Measurements from ENCODE around the gene ZNF850. TPM values are rescaled to one million over a fixed set of nuclear protein-coding genes. Genes with fewer than 3 reads are reported as not detected.

The ZNF850 gene
- total and polyA plus RNA-seq, 9 of the 15 experiments (the other 6 are each of a cell fraction or from before 2014, with no cell fraction given) = 1.2 to 13.0 (median 5.9) TPM

DNA sequence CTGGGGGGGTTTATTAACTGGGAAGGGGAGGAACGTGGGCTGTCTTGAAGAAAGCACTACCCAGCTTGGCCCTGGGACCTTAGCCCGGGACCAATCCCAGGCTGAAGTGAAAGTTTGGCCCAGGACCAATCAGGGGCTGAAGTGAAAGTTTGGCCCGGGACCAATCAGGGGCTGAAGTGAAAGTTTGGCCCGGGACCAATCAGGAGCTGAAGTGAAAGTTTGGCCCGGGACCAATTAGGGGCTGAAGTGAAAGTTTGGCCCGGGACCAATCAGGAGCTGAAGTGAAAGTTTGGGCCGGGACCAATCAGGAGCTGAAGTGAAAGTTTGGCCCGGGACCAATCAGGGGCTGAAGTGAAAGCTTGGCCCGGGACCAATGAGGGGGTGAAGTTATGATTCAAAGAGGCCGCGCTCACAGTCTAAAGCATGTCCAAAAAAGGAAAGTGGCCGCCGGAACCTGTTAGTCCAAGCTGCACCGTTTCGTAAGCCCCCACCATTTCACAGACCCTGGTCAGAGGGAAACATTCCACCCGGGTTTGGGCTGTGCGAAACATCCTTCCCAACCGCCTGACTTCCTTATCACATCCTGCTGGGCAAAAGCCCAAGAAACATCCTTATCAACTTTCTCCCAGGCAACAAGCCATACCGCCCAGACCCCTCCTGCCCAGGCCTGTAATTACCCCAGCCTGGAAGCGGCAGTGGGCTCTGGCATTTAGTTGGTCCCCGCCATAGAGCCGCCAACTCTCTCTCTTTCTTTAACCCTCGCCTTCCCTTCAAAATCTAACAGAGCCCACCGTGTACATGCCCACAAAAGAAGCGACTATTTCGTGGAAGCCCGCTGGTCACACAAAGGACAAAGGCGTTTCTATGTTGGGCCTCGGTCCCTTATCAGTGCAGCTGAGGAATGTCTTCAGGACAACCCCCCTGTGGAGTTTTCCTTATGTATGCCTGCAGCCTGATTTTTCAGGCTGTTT, 1.1 kb downstream of the ZNF850 start (continued):
- TF ChIP-seq, protein P1, sequence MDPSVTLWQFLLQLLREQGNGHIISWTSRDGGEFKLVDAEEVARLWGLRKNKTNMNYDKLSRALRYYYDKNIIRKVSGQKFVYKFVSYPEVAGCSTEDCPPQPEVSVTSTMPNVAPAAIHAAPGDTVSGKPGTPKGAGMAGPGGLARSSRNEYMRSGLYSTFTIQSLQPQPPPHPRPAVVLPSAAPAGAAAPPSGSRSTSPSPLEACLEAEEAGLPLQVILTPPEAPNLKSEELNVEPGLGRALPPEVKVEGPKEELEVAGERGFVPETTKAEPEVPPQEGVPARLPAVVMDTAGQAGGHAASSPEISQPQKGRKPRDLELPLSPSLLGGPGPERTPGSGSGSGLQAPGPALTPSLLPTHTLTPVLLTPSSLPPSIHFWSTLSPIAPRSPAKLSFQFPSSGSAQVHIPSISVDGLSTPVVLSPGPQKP (CRISPR knock-in tag; IDR thresholded peaks at IDR 0.05) = no peak
- TF ChIP-seq CSDE1 (IDR thresholded peaks at IDR 0.05) = no peak
- TF ChIP-seq ZKSCAN3 (CRISPR knock-in tag; IDR thresholded peaks at IDR 0.05) = no peak
- peak in 1 of 2 experiments; percentile 12; a peak in 1 of 4 replicates for TF ChIP-seq TEAD1 (CRISPR knock-in tag; IDR thresholded peaks at IDR 0.05)
- TF ChIP-seq ZSCAN29 (IDR thresholded peaks at IDR 0.05) = no peak
- TF ChIP-seq, protein P2, sequence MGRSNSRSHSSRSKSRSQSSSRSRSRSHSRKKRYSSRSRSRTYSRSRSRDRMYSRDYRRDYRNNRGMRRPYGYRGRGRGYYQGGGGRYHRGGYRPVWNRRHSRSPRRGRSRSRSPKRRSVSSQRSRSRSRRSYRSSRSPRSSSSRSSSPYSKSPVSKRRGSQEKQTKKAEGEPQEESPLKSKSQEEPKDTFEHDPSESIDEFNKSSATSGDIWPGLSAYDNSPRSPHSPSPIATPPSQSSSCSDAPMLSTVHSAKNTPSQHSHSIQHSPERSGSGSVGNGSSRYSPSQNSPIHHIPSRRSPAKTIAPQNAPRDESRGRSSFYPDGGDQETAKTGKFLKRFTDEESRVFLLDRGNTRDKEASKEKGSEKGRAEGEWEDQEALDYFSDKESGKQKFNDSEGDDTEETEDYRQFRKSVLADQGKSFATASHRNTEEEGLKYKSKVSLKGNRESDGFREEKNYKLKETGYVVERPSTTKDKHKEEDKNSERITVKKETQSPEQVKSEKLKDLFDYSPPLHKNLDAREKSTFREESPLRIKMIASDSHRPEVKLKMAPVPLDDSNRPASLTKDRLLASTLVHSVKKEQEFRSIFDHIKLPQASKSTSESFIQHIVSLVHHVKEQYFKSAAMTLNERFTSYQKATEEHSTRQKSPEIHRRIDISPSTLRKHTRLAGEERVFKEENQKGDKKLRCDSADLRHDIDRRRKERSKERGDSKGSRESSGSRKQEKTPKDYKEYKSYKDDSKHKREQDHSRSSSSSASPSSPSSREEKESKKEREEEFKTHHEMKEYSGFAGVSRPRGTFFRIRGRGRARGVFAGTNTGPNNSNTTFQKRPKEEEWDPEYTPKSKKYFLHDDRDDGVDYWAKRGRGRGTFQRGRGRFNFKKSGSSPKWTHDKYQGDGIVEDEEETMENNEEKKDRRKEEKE (IDR thresholded peaks at IDR 0.05; ENCODE audit: borderline replicate concordance in 1 of 2, control insufficient read depth in 1 of 2, low read depth in 2 of 2, low read length in 1 of 2) = no peak
- TF ChIP-seq DDX20 (tag; IDR thresholded peaks at IDR 0.05; ENCODE audit: low read depth) = no peak
- TF ChIP-seq, protein P3, sequence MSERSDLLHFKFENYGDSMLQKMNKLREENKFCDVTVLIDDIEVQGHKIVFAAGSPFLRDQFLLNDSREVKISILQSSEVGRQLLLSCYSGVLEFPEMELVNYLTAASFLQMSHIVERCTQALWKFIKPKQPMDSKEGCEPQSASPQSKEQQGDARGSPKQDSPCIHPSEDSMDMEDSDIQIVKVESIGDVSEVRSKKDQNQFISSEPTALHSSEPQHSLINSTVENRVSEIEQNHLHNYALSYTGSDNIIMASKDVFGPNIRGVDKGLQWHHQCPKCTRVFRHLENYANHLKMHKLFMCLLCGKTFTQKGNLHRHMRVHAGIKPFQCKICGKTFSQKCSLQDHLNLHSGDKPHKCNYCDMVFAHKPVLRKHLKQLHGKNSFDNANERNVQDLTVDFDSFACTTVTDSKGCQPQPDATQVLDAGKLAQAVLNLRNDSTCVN (CRISPR knock-in tag; IDR thresholded peaks at IDR 0.05) = no peak
- TF ChIP-seq SMARCA4 (IDR thresholded peaks at IDR 0.05) = no peak; the same call in 1 of the 2 replicates
- TF ChIP-seq, protein P4, sequence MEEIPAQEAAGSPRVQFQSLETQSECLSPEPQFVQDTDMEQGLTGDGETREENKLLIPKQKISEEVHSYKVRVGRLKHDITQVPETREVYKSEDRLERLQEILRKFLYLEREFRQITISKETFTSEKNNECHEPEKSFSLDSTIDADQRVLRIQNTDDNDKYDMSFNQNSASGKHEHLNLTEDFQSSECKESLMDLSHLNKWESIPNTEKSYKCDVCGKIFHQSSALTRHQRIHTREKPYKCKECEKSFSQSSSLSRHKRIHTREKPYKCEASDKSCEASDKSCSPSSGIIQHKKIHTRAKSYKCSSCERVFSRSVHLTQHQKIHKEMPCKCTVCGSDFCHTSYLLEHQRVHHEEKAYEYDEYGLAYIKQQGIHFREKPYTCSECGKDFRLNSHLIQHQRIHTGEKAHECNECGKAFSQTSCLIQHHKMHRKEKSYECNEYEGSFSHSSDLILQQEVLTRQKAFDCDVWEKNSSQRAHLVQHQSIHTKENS (CRISPR knock-in tag; IDR thresholded peaks at IDR 0.05) = no peak
- TF ChIP-seq SIN3A (IDR thresholded peaks at IDR 0.05; ENCODE audit: borderline replicate concordance in 2 of 2, control insufficient read depth in 1 of 2, low read depth in 2 of 2, low read length in 2 of 2) = peak in 1 of 2 experiments; percentile 16; a peak in 1 of 4 replicates
- TF ChIP-seq, protein P5, sequence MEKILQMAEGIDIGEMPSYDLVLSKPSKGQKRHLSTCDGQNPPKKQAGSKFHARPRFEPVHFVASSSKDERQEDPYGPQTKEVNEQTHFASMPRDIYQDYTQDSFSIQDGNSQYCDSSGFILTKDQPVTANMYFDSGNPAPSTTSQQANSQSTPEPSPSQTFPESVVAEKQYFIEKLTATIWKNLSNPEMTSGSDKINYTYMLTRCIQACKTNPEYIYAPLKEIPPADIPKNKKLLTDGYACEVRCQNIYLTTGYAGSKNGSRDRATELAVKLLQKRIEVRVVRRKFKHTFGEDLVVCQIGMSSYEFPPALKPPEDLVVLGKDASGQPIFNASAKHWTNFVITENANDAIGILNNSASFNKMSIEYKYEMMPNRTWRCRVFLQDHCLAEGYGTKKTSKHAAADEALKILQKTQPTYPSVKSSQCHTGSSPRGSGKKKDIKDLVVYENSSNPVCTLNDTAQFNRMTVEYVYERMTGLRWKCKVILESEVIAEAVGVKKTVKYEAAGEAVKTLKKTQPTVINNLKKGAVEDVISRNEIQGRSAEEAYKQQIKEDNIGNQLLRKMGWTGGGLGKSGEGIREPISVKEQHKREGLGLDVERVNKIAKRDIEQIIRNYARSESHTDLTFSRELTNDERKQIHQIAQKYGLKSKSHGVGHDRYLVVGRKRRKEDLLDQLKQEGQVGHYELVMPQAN (IDR thresholded peaks at IDR 0.05; ENCODE audit: borderline replicate concordance) = no peak
- no peak for TF ChIP-seq ATF7 (IDR thresholded peaks at IDR 0.05)
- TF ChIP-seq, protein P6, sequence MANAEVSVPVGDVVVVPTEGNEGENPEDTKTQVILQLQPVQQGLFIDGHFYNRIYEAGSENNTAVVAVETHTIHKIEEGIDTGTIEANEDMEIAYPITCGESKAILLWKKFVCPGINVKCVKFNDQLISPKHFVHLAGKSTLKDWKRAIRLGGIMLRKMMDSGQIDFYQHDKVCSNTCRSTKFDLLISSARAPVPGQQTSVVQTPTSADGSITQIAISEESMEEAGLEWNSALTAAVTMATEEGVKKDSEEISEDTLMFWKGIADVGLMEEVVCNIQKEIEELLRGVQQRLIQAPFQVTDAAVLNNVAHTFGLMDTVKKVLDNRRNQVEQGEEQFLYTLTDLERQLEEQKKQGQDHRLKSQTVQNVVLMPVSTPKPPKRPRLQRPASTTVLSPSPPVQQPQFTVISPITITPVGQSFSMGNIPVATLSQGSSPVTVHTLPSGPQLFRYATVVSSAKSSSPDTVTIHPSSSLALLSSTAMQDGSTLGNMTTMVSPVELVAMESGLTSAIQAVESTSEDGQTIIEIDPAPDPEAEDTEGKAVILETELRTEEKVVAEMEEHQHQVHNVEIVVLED (CRISPR knock-in tag; IDR thresholded peaks at IDR 0.05) = no peak
- no peak; the same call in 1 of the 2 replicates for TF ChIP-seq MBD2 (IDR thresholded peaks at IDR 0.05; ENCODE audit: borderline replicate concordance, low read depth)

Data from K562 (cell line).